BLaER1 (cell line): Measurements from ENCODE around the gene OGFOD3.

ENCODE experiments used
- H3K27ac ChIP-seq: shearing (Covaris generic); formaldehyde crosslinking; 2 replicates; pipeline ENCODE4 v1.8.1; 2022
- H3K27me3 ChIP-seq: shearing (Covaris generic); formaldehyde crosslinking; 2 replicates; pipeline ENCODE4 v1.8.1; 2022
- H3K36me3 ChIP-seq: shearing (Covaris generic); formaldehyde crosslinking; 2 replicates; pipeline ENCODE4 v1.8.1; 2022
- H3K4me1 ChIP-seq: shearing (Covaris generic); formaldehyde crosslinking; 2 replicates; pipeline ENCODE4 v1.8.1; 2022
- H3K4me2 ChIP-seq: shearing (Covaris generic); formaldehyde crosslinking; 2 replicates; pipeline ENCODE4 v1.8.1; 2022
- H3K4me3 ChIP-seq: shearing (Covaris generic); formaldehyde crosslinking; 2 replicates; pipeline ENCODE4 v1.8.1; 2022
- H3K9ac ChIP-seq: shearing (Covaris generic); formaldehyde crosslinking; 2 replicates; pipeline ENCODE4 v1.8.1; 2022
- H3K9me3 ChIP-seq: shearing (Covaris generic); formaldehyde crosslinking; 2 replicates; pipeline ENCODE4 v1.8.1; 2022
- H4K20me1 ChIP-seq: shearing (Covaris generic); formaldehyde crosslinking; 2 replicates; pipeline ENCODE4 v1.8.1; 2022
- Cebpa-rat ChIP-seq: shearing (Covaris generic); IDR thresholded peaks from 2 replicates; pipeline ENCODE4 v1.8.1; 2022

The OGFOD3 gene

DNA sequence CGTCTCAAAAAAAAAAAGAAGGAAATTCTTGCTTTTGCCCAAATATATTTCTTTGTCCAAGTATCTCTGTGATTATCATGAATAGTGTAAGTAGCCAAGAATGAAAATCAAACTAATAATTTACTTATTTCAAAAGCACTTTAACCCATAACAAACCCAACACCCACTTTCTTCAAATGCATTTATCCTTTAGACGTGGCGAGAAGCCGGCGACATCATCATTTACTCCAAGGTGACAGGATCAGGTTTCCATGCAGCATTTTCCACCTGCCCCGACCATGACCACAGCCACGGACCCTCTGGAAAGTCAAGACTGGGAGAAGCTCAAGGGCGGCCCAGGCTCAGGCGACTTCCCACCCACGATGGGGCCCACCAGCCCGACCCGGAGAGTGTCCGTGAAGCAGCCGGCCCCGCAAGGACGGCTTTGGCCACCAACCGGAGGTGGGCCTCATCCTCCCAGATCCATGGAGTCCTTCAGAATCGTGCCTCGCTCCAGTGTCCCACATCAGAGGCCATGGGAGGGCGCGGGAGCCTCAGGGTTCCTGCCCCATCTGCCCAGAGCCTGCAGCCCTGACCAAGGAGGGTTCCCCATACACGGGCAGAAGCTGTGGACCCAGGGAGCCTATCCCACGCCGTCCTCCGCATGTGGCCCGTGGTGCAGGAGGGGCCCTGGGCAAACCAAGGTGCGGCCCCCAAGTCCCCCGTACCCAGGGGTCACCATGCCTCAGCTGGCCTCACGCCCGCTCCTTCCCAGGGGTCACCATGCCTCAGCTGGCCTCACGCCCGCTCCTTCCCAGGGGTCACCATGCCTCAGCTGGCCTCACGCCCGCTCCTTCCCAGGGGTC, 28.1 kb downstream of the OGFOD3 start:
- Histone ChIP-seq H3K9me3 (no peaks in the 10 kb centered on the region), H3K36me3 (peaks cover 19% of the 10 kb centered on the region), H3K9ac (no peak overlapping the region), H4K20me1 (peaks cover 91% of the 10 kb centered on the region), H3K27ac (no peak overlapping the region), H3K27me3 (peaks cover 77% of the 10 kb centered on the region), H3K4me2 (no peak overlapping the region), H3K4me1 (peaks cover 32% of the 10 kb centered on the region), H3K4me3 (no peak overlapping the region)
- no peak for TF ChIP-seq Cebpa-rat

DNA sequence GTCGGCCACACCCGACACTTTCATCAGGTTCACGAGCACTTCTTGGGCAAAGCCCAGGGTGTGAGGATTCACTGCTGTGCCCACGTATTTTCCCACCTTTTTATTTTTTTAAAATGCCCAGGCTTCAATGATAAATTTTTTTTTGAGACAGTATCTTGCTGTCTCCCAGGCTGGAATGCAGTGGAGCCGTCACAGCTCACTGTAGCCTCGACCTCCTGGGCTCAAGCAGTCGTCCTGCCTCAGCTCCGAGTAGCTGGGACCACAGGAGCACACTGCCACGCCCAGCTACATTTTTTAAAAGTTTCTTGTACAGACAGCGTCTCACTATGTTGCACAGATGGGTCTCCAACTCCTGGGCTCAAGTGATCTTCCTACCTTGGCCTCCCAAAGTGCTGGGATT, 29.0 kb downstream of the OGFOD3 start:
- Histone ChIP-seq H3K36me3 (peaks cover 19% of the 10 kb centered on the region), H3K4me2 (no peak overlapping the region), H3K4me1 (peaks cover 23% of the 10 kb centered on the region), H3K9ac (no peak overlapping the region), H3K27ac (no peak overlapping the region), H3K4me3 (no peak overlapping the region), H3K9me3 (no peaks in the 10 kb centered on the region), H3K27me3 (peaks cover 82% of the 10 kb centered on the region), H4K20me1 (peaks cover 90% of the 10 kb centered on the region)
- no peak for TF ChIP-seq Cebpa-rat

DNA sequence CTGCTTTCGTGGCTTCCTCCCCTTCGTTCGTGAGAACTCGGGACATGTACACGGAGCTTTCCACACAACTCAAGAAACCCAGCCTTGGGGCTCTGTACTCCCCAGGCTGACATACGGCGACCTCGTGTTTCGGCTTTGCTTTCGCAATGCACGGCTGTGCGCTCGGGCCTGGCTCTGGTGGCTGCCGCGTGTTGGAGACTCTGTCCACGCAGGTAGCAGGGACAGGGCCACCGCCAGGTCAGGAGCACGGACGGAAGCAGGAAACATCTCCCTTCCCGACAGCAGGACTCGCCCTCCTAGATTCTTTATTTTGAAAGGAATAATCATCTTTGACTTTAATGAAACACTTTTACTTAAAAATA, 29.5 kb downstream of the OGFOD3 start:
- H3K27ac ChIP-seq: no peak overlapping the region
- H3K9ac ChIP-seq: no peak overlapping the region
- no peak overlapping the region for H3K4me2 ChIP-seq
- peaks cover 89% of the 10 kb centered on the region for H4K20me1 ChIP-seq
- H3K27me3 ChIP-seq: peaks cover 83% of the 10 kb centered on the region
- no peak overlapping the region for H3K4me3 ChIP-seq
- no peak for TF ChIP-seq Cebpa-rat
- H3K36me3 ChIP-seq: peaks cover 19% of the 10 kb centered on the region
- peaks cover 18% of the 10 kb centered on the region for H3K4me1 ChIP-seq
- H3K9me3 ChIP-seq: no peaks in the 10 kb centered on the region

DNA sequence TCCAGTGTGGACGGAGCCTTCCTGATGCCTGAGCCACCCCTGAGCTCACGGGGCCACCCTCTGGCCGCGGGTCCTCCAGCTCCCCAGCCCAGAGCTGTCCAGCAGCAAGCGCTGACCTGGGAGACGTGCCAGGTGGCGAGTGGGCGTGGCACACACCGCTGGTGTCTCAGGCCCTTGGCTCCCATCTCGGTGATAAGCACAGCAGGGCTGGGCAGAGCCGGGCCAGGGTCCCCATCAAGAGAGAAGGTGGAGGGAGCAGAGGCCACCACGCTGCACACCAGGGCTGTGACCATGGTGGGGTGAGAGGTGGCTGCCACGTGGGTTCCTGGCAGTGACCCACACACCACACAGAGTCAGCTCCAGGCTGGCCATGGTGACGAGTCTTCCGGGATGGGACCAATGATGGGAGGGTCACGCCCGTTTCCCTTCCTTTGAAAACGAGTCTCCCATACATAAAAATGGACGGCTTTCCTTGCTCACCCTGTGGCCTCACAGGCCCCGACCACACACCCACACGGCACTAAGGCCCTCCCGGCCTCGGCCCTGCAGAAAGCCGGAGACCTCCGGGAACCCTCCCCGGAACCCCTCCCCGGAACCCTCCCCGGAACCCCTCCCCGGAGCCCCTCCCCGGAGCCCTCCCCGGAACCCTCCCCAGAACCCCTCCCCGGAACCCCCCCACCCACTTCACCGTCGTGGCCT, 30.0 kb downstream of the OGFOD3 start:
- no peak for TF ChIP-seq Cebpa-rat
- no peaks in the 10 kb centered on the region for H3K9me3 ChIP-seq
- no peak overlapping the region for H3K4me3 ChIP-seq
- H3K36me3 ChIP-seq: peaks cover 16% of the 10 kb centered on the region
- peaks cover 88% of the 10 kb centered on the region for H4K20me1 ChIP-seq
- no peak overlapping the region for H3K9ac ChIP-seq
- H3K27me3 ChIP-seq: peaks cover 83% of the 10 kb centered on the region
- H3K27ac ChIP-seq: no peak overlapping the region
- H3K4me1 ChIP-seq: peaks cover 13% of the 10 kb centered on the region
- no peak overlapping the region for H3K4me2 ChIP-seq

DNA sequence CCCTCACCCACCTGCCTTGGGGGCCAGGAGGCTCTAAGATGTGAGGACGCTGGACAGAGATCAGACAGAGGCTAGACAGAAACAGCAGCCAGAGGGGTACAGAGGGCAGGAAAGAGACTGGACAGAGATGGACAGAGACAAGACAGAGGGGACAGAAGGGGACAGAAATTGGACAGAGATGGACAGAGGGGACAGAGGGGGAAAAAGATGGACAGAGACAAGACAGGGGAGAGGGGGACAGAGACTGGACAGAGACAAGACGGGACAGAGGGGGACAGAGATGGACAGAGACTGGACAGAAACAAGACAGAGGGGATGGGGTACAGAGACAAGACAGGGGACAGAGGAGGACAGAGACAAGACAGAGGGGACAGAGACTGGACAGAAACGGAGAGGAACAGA, 30.7 kb downstream of the OGFOD3 start:
- peaks cover 77% of the 10 kb centered on the region for H3K27me3 ChIP-seq
- H4K20me1 ChIP-seq: peaks cover 81% of the 10 kb centered on the region
- no peak overlapping the region for H3K4me3 ChIP-seq
- no peak overlapping the region for H3K4me2 ChIP-seq
- peaks cover 6% of the 10 kb centered on the region for H3K4me1 ChIP-seq
- peaks cover 9% of the 10 kb centered on the region for H3K36me3 ChIP-seq
- no peak overlapping the region for H3K9ac ChIP-seq
- no peak for TF ChIP-seq Cebpa-rat
- H3K9me3 ChIP-seq: no peaks in the 10 kb centered on the region
- H3K27ac ChIP-seq: no peak overlapping the region

DNA sequence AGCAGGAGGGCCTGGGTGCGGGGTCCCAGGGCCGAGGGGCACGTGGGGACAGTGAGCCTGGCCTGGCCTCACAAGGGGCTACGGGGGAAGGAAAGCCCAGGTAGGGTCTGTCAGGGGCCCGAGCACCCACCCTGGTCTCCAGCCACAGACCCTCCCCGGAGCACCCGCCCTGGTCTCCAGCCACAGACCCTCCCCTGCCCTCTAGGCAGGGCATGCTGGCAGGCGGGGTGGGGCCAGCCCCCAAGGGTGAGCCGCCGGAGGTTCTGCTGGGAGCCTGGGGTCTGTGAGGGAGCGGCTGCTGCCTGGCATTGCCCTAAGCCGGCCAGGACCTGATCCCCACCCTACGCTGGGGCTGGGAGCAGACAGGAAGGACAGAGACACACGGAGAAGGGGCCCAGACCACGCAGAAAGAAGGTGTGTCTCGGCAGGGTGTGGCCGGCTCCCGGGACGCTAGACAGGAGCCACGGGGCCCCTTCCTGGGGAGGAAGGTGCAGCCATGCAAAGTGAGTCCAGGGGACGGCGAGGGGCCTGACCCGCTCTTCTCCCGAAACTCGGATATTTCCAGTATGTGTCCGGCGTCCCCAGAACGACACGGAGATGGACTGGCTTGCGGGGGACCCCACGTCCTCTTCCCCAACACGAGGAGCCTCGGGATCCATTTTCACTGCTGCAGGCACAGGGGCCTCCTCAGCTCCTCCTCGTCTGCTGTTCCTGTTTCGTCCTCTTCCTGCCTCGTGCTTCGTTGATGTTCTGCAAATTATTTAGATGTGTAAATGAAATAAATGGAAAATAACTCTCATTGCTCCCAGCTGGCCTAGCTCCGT, 31.3 kb downstream of the OGFOD3 start:
- Histone ChIP-seq H3K4me3 (no peak overlapping the region), H3K9me3 (no peaks in the 10 kb centered on the region), H3K9ac (no peak overlapping the region), H3K27me3 (peaks cover 71% of the 10 kb centered on the region), H3K4me1 (peaks cover under 1% of the 10 kb centered on the region), H3K27ac (no peak overlapping the region), H4K20me1 (peaks cover 75% of the 10 kb centered on the region), H3K36me3 (peaks cover 4% of the 10 kb centered on the region), H3K4me2 (no peak overlapping the region)
- no peak for TF ChIP-seq Cebpa-rat

DNA sequence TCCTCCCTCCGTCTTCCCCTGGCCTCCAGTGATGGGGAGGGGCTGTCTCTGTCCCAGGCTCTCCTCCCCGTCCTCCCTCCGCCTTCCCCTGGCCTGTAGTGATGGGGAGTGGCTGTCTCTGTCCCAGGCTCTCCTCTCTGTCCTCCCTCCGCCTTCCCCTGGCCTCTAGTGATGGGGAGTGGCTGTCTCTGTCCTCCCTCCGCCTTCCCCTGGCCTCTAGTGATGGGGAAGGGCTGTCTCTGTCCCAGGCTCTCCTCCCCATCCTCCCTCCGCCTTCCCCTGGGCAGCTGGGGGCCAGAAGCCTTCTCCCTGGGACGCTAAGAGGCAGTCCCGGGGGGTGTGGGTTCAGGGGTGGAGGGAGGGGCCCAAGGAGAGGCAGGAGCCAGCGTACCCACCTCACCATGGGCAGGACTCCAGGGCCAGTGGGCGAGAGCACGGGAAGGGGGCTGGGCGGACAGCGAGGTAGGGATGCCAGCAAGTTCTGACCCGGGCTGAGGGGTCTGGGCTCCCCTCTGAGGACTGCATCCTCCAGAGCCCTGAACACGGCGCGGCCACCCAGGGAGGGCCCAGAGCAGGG, 32.0 kb downstream of the OGFOD3 start:
- Histone ChIP-seq H3K36me3 (no peaks in the 10 kb centered on the region), H3K27me3 (peaks cover 70% of the 10 kb centered on the region), H3K4me1 (no peaks in the 10 kb centered on the region), H3K27ac (no peak overlapping the region), H4K20me1 (peaks cover 68% of the 10 kb centered on the region), H3K9me3 (no peaks in the 10 kb centered on the region), H3K9ac (no peak overlapping the region), H3K4me2 (no peak overlapping the region), H3K4me3 (no peak overlapping the region)
- TF ChIP-seq Cebpa-rat: no peak

DNA sequence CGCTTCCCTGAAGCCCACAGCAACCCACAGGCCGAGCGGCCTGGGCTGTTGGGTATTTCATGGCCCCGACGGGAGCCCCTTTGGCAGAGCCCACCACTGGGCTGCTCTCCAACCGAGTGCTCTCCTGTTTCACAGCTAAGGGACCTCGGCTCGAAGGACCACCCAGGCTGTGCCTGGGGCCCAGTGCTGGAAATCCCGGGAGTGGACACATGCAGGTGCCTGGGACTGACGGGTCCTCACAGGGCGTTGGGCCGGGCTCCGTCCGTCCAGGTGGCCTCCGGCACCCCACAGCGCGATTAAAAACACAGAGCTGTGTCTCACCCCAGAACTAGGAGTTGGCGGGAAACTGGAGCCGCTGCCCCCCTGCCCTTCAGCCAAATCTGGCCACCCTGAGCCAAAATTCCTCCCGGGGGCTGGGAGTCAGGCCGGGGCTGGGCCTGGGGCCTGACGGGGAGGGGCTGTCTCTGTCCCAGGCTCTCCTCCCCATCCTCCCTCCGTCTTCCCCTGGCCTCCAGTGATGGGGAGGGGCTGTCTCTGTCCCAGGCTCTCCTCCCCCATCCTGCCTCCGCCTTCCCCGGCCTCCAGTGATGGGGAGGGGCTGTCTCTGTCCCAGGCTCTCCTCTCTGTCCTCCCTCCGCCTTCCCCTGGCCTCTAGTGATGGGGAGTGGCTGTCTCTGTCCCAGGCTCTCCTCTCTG, 32.7 kb downstream of the OGFOD3 start:
- no peak for TF ChIP-seq Cebpa-rat
- no peak overlapping the region for H3K4me3 ChIP-seq
- H3K4me1 ChIP-seq: no peaks in the 10 kb centered on the region
- no peak overlapping the region for H3K27ac ChIP-seq
- no peaks in the 10 kb centered on the region for H3K36me3 ChIP-seq
- no peaks in the 10 kb centered on the region for H3K9me3 ChIP-seq
- H4K20me1 ChIP-seq: peaks cover 63% of the 10 kb centered on the region
- no peak overlapping the region for H3K9ac ChIP-seq
- no peak overlapping the region for H3K4me2 ChIP-seq
- peaks cover 74% of the 10 kb centered on the region for H3K27me3 ChIP-seq
